Keratinocyte (primary cell): ENCODE results near the gene BTBD3. TPM values are rescaled to one million over a fixed set of nuclear protein-coding genes. Genes with fewer than 3 reads are reported as not detected.

ENCODE experiments used
- DNase-seq: peaks from one replicate; pipeline ENCODE4 v3.0.0-alpha.2; 2011; ENCODE audit warnings: low read depth, missing footprints, low spot score
- FAIRE-seq: peaks from 2 replicates; lab custom pipeline; 2011; peaks lifted over from hg19 to GRCh38; lab: Jason Lieb, UNC
- H2AFZ ChIP-seq: 2 replicates; pipeline ENCODE4 v1.6.0; 2012; ENCODE audit warnings: low read length, control low read depth, inconsistent platforms; ENCODE audit not compliant: control insufficient read depth
- H3K27ac ChIP-seq: 2 replicates; pipeline ENCODE4 v1.5.1; 2011; ENCODE audit warnings: low read length; ENCODE audit not compliant: control insufficient read depth, insufficient read depth
- H3K27me3 ChIP-seq: 3 replicates; pipeline ENCODE4 v1.6.0; 2011; ENCODE audit warnings: low read length; ENCODE audit not compliant: control insufficient read depth, insufficient read depth; ENCODE audit errors: extremely low read depth
- H3K36me3 ChIP-seq, 2 experiments: 2 replicates in 1 of 2; 3 replicates in 1 of 2; pipeline ENCODE4 v1.5.1; 2011; ENCODE audit warnings: low read length in 2 of 2, mild to moderate bottlenecking in 1 of 2; ENCODE audit not compliant: control insufficient read depth in 2 of 2, insufficient read depth in 2 of 2; ENCODE audit errors: extremely low read depth in 1 of 2
- H3K4me1 ChIP-seq: 3 replicates; pipeline ENCODE4 v1.5.1; 2011; ENCODE audit warnings: low read length; ENCODE audit not compliant: control insufficient read depth, insufficient read depth; ENCODE audit errors: extremely low read depth
- H3K4me2 ChIP-seq: 3 replicates; pipeline ENCODE4 v1.6.0; 2011; ENCODE audit warnings: low read depth, low read length; ENCODE audit not compliant: control insufficient read depth, insufficient read depth; ENCODE audit errors: extremely low read depth
- H3K4me3 ChIP-seq, 3 experiments: fragments of 200-600 bp in 1 of 3; sonication (generic) in 1 of 3; 2 replicates in 2 of 3; 3 replicates in 1 of 3; pipeline ENCODE4 v1.5.1; 2011 to 2016; ENCODE audit warnings: low read length in 3 of 3, mild to moderate bottlenecking in 3 of 3, control low read depth in 2 of 3, inconsistent platforms in 1 of 3, low read depth in 1 of 3, mixed read lengths in 1 of 3, mixed run types in 1 of 3, moderate library complexity in 1 of 3; ENCODE audit not compliant: control insufficient read depth in 2 of 3, insufficient read depth in 2 of 3; ENCODE audit errors: extremely low read depth in 1 of 3
- H3K79me2 ChIP-seq: 2 replicates; pipeline ENCODE4 v1.6.0; 2012; ENCODE audit warnings: low read length; ENCODE audit not compliant: control insufficient read depth, insufficient read depth
- H3K9ac ChIP-seq: 3 replicates; pipeline ENCODE4 v1.6.0; 2011; ENCODE audit warnings: low read length; ENCODE audit not compliant: control insufficient read depth, insufficient read depth; ENCODE audit errors: extremely low read depth
- H3K9me1 ChIP-seq: 3 replicates; pipeline ENCODE4 v1.6.0; 2011; ENCODE audit warnings: low read length; ENCODE audit not compliant: control insufficient read depth, insufficient read depth; ENCODE audit errors: extremely low read depth
- H3K9me3 ChIP-seq: 2 replicates; pipeline ENCODE4 v1.5.1; 2012; ENCODE audit warnings: low read depth, low read length; ENCODE audit not compliant: control insufficient read depth
- H4K20me1 ChIP-seq: 3 replicates; pipeline ENCODE4 v1.6.0; 2011; ENCODE audit warnings: low read length; ENCODE audit not compliant: control insufficient read depth, insufficient read depth; ENCODE audit errors: extremely low read depth
- CTCF ChIP-seq, 3 experiments: IDR thresholded peaks in 1 of 3; conservative IDR thresholded peaks in 1 of 3; optimal IDR thresholded peaks in 1 of 3; 2 replicates in 2 of 3; 3 replicates in 1 of 3; pipeline versions ENCODE3 to v1.5.1; 2011; ENCODE audit warnings: low read length in 3 of 3, mild to moderate bottlenecking in 3 of 3, moderate library complexity in 2 of 3, control low read depth in 1 of 3, inconsistent platforms in 1 of 3; ENCODE audit not compliant: insufficient read depth in 2 of 3; ENCODE audit errors: extremely low read depth in 1 of 3
- EZH2 ChIP-seq: IDR thresholded peaks from one replicate; pipeline ENCODE4 v1.6.1; 2012; ENCODE audit warnings: inconsistent platforms, mild to moderate bottlenecking, low read length, moderate library complexity
- dilution Hi-C: fragments of 300-500 bp; cut with MboI; formaldehyde crosslinking; loops from one replicate; pipeline ENCODE4 v1.7.0; 2020; ENCODE audit warnings: low sequenced_read_pairs; ENCODE audit not compliant: extremely low pct_ligation_motif_present
- polyA plus RNA-seq, 5 experiments: library from polyadenylated mRNA; depleted of rRNA in 3 of 5; stranded (reverse) in 3 of 5; stranded (forward) in 1 of 5; unstranded in 1 of 5; fragments of >200 nt; gene quantifications; 1 replicate in 1 of 5; 2 replicates in 3 of 5; 3 replicates in 1 of 5; pipeline versions ENCODE4 v1.2.1 to v1.2.3, GENCODE V29; 2011 to 2012; ENCODE audit warnings: missing spikeins in 2 of 5, low read depth in 1 of 5, low replicate concordance in 1 of 5

The BTBD3 gene
- polyA plus RNA-seq, 1 donor (not counting 4 experiments of a cell fraction or from before 2014, with no cell fraction given) = 29.5 TPM

GRCh38 chr20:11905460-11906179 lies 12.1 kb upstream of the BTBD3 start:
- Histone ChIP-seq H3K79me2 (peaks cover 63% of the 10 kb centered on the region), H3K27ac (no peak overlapping the region)
- peak; percentile 51 for FAIRE-seq

GRCh38 chr20:11906626-11907480 lies 10.8 kb upstream of the BTBD3 start:
- Histone ChIP-seq H3K27ac (peak overlapping the region; percentile 86), H3K4me2 (peak overlapping the region; percentile 87), H4K20me1 (peaks cover 3% of the 10 kb centered on the region), H3K4me1 (peaks cover 29% of the 10 kb centered on the region), H3K4me3 (peak overlapping the region in 2 of 3 experiments; percentile 9 to 55), H3K9me3 (no peaks in the 10 kb centered on the region), H3K9ac (peak overlapping the region; percentile 22), H3K36me3 (no peaks in the 10 kb centered on the region), H3K79me2 (peaks cover 70% of the 10 kb centered on the region), H3K9me1 (no peaks in the 10 kb centered on the region), H3K27me3 (no peaks in the 10 kb centered on the region), H2AFZ (no peak overlapping the region)
- no peak for TF ChIP-seq EZH2
- TF ChIP-seq CTCF (optimal IDR thresholded peaks at IDR 0.05 in 1 of 3, IDR thresholded peaks at IDR 0.05 in 1 of 3, conservative IDR thresholded peaks at IDR 0.05 in 1 of 3; ENCODE audit: extremely low read depth in 1 of 3, insufficient read depth in 2 of 3, low read length in 3 of 3) = no peak
- FAIRE-seq = peak; percentile 57
- dilution Hi-C loops = no loop called here
- no peak for DNase-seq

More at GRCh38 chr20:11905460-11906179, 12.1 kb upstream of the BTBD3 start:
- Histone ChIP-seq H3K36me3 (no peaks in the 10 kb centered on the region), H3K4me1 (peaks cover 39% of the 10 kb centered on the region), H2AFZ (no peak overlapping the region), H3K4me3 (no peak overlapping the region), H3K27me3 (no peaks in the 10 kb centered on the region), H3K4me2 (no peak overlapping the region), H3K9ac (no peak overlapping the region), H3K9me1 (no peaks in the 10 kb centered on the region), H3K9me3 (no peaks in the 10 kb centered on the region), H4K20me1 (peaks cover 3% of the 10 kb centered on the region)
- TF ChIP-seq CTCF (optimal IDR thresholded peaks at IDR 0.05 in 1 of 3, IDR thresholded peaks at IDR 0.05 in 1 of 3, conservative IDR thresholded peaks at IDR 0.05 in 1 of 3; ENCODE audit: extremely low read depth in 1 of 3, insufficient read depth in 2 of 3, low read length in 3 of 3) (no peak), EZH2 (no peak)
- dilution Hi-C loops = no loop called here
- DNase-seq = no peak
